Esophagus squamous epithelium (tissue), 5 donors: ENCODE measurements around the gene SLC43A2. TPM values are rescaled to one million over a fixed set of nuclear protein-coding genes. Genes with fewer than 3 reads are reported as not detected.
"Not testable (repeated sequence)": the region's sequence is repeated elsewhere in the genome, so short reads cannot be mapped to it uniquely, and the experiment has no call there.

Source experiments
- DNase-seq: peaks from one replicate; lab custom pipeline; 2025; lab: John Stamatoyannopoulos, UW
- H3K27ac ChIP-seq, 4 donors: fragments of 200-600 bp; sonication (generic); one replicate each; pipeline ENCODE4 v1.5.1; 2016 to 2019; ENCODE audit warnings: mild to moderate bottlenecking in 1 of 4
- H3K27me3 ChIP-seq, 4 donors: fragments of 200-600 bp; sonication (generic); 1 replicate in 3 of 4; 2 replicates in 1 of 4; pipeline versions ENCODE4 v1.5.1 to v1.6.0; 2017 to 2021; ENCODE audit warnings: antibody characterized with exemption in 1 of 4
- H3K36me3 ChIP-seq, 3 donors: fragments of 200-600 bp; sonication (generic); one replicate each; pipeline ENCODE4 v1.5.1; 2016 to 2019
- H3K4me1 ChIP-seq, 3 donors: fragments of 200-600 bp; sonication (generic); one replicate each; pipeline ENCODE4 v1.5.1; 2017 to 2019
- H3K4me3 ChIP-seq, 4 donors: fragments of 200-600 bp; sonication (generic); 1 replicate in 3 of 4; 2 replicates in 1 of 4; pipeline ENCODE4 v1.5.1; 2016 to 2019; ENCODE audit warnings: mild to moderate bottlenecking in 2 of 4, moderate library complexity in 1 of 4
- H3K9me3 ChIP-seq, 3 donors: fragments of 200-600 bp; sonication (generic); one replicate each; pipeline ENCODE4 v1.5.1; 2016 to 2019
- POLR2A ChIP-seq, 4 donors: fragments of 450-650 bp; IDR thresholded peaks; one replicate each; pipeline ENCODE4 v1.6.1; 2017; ENCODE audit warnings: antibody characterized with exemption in 4 of 4, mild to moderate bottlenecking in 4 of 4, moderate library complexity in 3 of 4
- WGBS, 2 donors: methylation state at CpG; one replicate each; pipeline ENCODE4 v1.1.5; 2018; 5-methylcytosine and 5-hydroxymethylcytosine counted together
- intact Hi-C: fragments of 100-400 bp; cut with DNase I; formaldehyde crosslinking; loops from one replicate; pipeline ENCODE4 v1.15.0; 2022
- total RNA-seq, 4 donors: library from RNA; depleted of rRNA; stranded (reverse); fragments of >200 nt; gene quantifications; one replicate each; pipeline ENCODE4 v1.1.0, GENCODE V29; 2016
- TF ChIP-seq, protein P1 (sequence below), 6 experiments: fragments of 450-650 bp in 4 of 6; fragments of 200-600 bp in 2 of 6; sonication (generic) in 2 of 6; IDR thresholded peaks; one replicate each; pipeline ENCODE4 v1.5.1; 2016 to 2019; ENCODE audit warnings: antibody characterized with exemption in 6 of 6, mild to moderate bottlenecking in 4 of 6, moderate library complexity in 4 of 6
- donor health status: DM: yes; HTN: yes; CAD: no.

SLC43A2 gene
- total RNA-seq, 4 donors from 2014 or later: 2.5 to 12.4 (median 5.3) TPM

DNA sequence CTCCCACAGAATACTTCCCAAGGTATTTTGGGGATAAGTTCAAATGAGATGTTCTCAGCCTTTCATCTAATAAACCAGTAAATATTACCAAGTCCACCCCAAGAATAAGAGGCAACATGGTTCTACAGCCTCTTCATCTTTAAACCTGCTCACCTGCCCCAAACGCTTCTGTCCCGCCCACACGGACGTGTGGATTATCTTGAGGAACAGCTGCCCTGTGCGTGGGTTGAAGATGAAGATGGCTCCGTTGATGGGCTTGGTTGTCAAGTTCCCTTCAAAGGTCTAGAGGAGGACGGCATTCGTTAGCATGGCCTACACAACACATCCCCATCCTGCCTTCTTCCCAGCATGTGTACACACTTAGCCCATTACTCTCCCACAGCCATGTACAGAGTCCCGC, 29.5 kb upstream of the SLC43A2 start:
- intact Hi-C loops: no loop called here

DNA sequence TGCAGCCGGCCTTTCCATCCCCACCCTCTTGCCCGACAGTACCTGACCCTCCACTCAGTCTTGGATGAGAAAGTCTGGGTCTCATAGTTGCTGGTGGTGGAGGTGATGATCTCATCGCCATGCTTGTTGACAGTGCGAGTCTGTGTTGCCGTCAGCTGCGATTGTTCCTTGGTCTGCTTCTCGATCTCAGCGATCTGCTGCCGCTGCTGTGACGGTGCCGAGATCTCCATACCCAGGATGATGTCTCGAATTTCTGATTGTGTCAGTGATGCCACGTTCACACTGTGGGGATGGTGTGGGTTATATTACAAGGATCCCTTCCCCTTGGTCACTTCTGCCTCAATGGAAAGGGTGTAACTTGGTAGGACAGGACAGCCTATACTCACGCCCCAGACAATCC, 25.1 kb upstream of the SLC43A2 start:
- no peak overlapping the region for H3K4me3 ChIP-seq
- intact Hi-C loops: no loop called here
- H3K27ac ChIP-seq: peak overlapping the region in 1 of 4 donors; percentile 7
- no peaks in the 10 kb centered on the region for H3K27me3 ChIP-seq
- peaks cover 61 to 87% (median 79%) of the 10 kb centered on the region in 3 donors for H3K36me3 ChIP-seq
- H3K9me3 ChIP-seq: no peaks in the 10 kb centered on the region
- WGBS, 2 donors: 91 to 95% methylated on average over 11 to 14 of the region's 14 CpGs
- peaks cover 12 to 31% (median 15%) of the 10 kb centered on the region in 3 donors for H3K4me1 ChIP-seq
- TF ChIP-seq, protein P1, sequence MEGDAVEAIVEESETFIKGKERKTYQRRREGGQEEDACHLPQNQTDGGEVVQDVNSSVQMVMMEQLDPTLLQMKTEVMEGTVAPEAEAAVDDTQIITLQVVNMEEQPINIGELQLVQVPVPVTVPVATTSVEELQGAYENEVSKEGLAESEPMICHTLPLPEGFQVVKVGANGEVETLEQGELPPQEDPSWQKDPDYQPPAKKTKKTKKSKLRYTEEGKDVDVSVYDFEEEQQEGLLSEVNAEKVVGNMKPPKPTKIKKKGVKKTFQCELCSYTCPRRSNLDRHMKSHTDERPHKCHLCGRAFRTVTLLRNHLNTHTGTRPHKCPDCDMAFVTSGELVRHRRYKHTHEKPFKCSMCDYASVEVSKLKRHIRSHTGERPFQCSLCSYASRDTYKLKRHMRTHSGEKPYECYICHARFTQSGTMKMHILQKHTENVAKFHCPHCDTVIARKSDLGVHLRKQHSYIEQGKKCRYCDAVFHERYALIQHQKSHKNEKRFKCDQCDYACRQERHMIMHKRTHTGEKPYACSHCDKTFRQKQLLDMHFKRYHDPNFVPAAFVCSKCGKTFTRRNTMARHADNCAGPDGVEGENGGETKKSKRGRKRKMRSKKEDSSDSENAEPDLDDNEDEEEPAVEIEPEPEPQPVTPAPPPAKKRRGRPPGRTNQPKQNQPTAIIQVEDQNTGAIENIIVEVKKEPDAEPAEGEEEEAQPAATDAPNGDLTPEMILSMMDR (IDR thresholded peaks at IDR 0.05): no peak
- no peak for TF ChIP-seq POLR2A (IDR thresholded peaks at IDR 0.05)
- no peak for DNase-seq

More for the DNA sequence above, 29.5 kb upstream of the SLC43A2 start:
- H3K36me3 ChIP-seq: peaks cover 75 to 100% (median 87%) of the 10 kb centered on the region in 3 donors
- no peak for DNase-seq
- no peak overlapping the region for H3K27ac ChIP-seq
- no peak for TF ChIP-seq POLR2A (IDR thresholded peaks at IDR 0.05)
- TF ChIP-seq, protein P1 (IDR thresholded peaks at IDR 0.05): no peak
- H3K4me1 ChIP-seq: no peaks in the 10 kb centered on the region
- H3K9me3 ChIP-seq: no peaks in the 10 kb centered on the region
- no peak overlapping the region for H3K4me3 ChIP-seq
- WGBS, 2 donors: 88 to 92% methylated on average over 8 to 9 of the region's 9 CpGs
- no peaks in the 10 kb centered on the region for H3K27me3 ChIP-seq

DNA sequence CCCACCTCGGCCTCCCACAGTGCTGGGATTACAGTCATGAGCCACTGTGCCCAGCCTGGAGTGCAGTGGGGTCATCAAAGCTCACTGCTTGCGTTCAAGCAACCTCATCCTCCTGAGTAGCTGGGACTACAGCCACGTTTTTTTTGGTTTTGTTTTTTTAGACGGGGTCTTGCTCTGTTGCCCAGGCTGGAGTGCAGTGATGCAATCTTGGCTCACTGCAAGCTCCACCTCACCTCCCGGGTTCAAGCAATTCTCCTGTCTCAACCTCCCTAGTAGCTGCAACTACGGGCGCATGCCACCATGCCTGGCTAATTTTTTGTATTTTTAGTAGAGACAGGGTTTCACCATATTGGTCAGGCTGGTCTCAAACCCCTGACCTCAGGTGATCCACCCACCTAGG, 24.2 kb upstream of the SLC43A2 start:
- H3K27me3 ChIP-seq, DNase-seq, H3K27ac ChIP-seq, H3K4me3 ChIP-seq, intact Hi-C loops, H3K9me3 ChIP-seq: not testable (repeated sequence)
- peaks cover 55 to 78% (median 70%) of the 10 kb centered on the region in 3 donors for H3K36me3 ChIP-seq
- WGBS, 2 donors: 75 to 83% methylated on average over 7 of the region's 7 CpGs
- H3K4me1 ChIP-seq: peaks cover 19 to 40% (median 24%) of the 10 kb centered on the region in 3 donors

DNA sequence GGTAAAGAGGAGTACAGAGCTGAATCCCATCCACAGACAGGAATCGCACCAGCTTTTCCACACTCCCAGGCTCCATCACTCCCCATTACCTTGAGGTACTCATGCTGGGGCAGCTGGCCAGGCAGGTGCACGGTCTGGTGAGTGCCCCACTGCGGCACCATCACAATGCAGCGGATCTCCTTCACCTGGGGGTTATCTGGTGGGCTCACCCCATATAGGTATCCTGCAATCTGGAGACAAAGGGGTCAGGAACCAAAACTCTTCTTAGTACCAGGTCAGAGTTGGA, 22.9 kb upstream of the SLC43A2 start:
- intact Hi-C loops: no loop called here
- Histone ChIP-seq H3K9me3 (no peaks in the 10 kb centered on the region), H3K4me1 (peaks cover 26 to 53% (median 31%) of the 10 kb centered on the region in 3 donors), H3K27me3 (no peaks in the 10 kb centered on the region), H3K36me3 (peaks cover 52 to 65% (median 58%) of the 10 kb centered on the region in 3 donors), H3K27ac (peak overlapping the region in 2 of 4 donors; percentile 51 to 92), H3K4me3 (no peak overlapping the region)
- no peak for DNase-seq
- 89 to 90% methylated on average over 2 to 3 of the region's 4 CpGs for WGBS, 2 donors
- TF ChIP-seq POLR2A (IDR thresholded peaks at IDR 0.05): no peak
- TF ChIP-seq, protein P1 (IDR thresholded peaks at IDR 0.05): no peak

DNA sequence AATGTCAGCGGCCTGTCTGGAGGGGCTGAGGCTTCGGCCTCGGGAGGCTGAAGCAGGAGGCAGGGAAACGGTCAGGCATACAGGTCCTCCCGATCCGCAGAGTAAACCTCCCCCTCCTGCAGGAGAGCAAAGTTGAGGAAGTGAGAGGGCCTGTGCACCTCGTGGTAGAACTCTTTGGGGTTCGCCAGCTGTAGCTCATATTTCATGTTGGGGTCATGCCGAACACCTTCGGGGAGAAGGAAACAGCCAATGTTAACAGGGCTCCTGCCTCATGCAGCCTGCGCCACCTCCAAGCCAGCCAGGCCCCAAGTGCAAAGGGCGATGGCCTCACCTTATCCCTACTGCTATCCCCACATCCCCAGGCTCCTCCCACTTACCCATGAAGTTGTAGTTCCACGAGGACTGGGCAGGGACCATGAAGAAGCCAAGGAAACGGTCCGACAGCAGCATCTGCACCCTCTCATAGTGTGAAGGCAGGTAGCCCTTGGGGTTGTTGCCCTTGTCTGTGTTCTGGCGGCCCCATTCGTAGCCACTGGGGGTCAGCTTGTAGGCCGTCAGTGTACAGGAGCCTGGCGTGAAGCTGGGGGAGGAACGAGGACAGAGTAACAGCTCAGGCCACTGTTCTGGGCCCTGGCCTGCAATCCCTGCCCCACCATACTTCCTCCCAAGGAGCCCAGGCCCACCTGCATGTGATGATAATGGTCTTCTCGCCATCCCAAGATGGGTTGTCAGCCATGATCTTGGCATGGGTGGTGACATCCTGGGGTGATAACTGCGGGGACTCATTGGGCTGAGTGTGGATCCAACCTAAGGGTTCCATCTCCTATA, 22.3 kb upstream of the SLC43A2 start:
- peak overlapping the region; percentile 51 to 100 (median 91) for H3K27ac ChIP-seq
- no peak for DNase-seq
- peaks cover 30 to 58% (median 31%) of the 10 kb centered on the region in 3 donors for H3K4me1 ChIP-seq
- H3K4me3 ChIP-seq: no peak overlapping the region
- H3K9me3 ChIP-seq: no peaks in the 10 kb centered on the region
- intact Hi-C loops: no loop called here
- 70 to 74% methylated on average over 8 to 9 of the region's 22 CpGs for WGBS, 2 donors
- H3K36me3 ChIP-seq: peaks cover 46 to 63% (median 52%) of the 10 kb centered on the region in 3 donors
- no peaks in the 10 kb centered on the region for H3K27me3 ChIP-seq
- no peak for TF ChIP-seq POLR2A (IDR thresholded peaks at IDR 0.05)
- TF ChIP-seq, protein P1 (IDR thresholded peaks at IDR 0.05): no peak
